Kidney epithelial cell (primary cell): Measurements from ENCODE around the gene NFX1. TPM values are rescaled to one million over a fixed set of nuclear protein-coding genes. Genes with fewer than 3 reads are reported as not detected.

Experiments used
- DNase-seq: peaks from one replicate; pipeline ENCODE4 v3.0.0-alpha.2; 2010; ENCODE audit warnings: low read depth
- H3K27me3 ChIP-seq: 2 replicates; pipeline ENCODE4 v1.6.0; 2011; ENCODE audit warnings: low read length; ENCODE audit not compliant: control insufficient read depth, insufficient read depth
- H3K36me3 ChIP-seq: 2 replicates; pipeline ENCODE4 v1.5.1; 2011; ENCODE audit warnings: low read length; ENCODE audit not compliant: control insufficient read depth, insufficient read depth
- H3K4me3 ChIP-seq: 2 replicates; pipeline ENCODE4 v1.5.1; 2011; ENCODE audit warnings: low read depth, mild to moderate bottlenecking, control low read depth, low read length
- total RNA-seq: library from RNA; depleted of rRNA; stranded (reverse); fragments of >200 nt; gene quantifications from 2 replicates; pipeline ENCODE4 v1.2.3, GENCODE V29; 2015
- TF ChIP-seq, protein P1 (sequence below): IDR thresholded peaks from 2 replicates; pipeline ENCODE4 v1.5.1; 2011; ENCODE audit warnings: mild to moderate bottlenecking, moderate library complexity, low read length, control low read depth, inconsistent platforms; ENCODE audit not compliant: insufficient read depth, poor library complexity, severe bottlenecking

The NFX1 gene
- total RNA-seq, 1 donor from 2014 or later = 24.3 TPM

DNA sequence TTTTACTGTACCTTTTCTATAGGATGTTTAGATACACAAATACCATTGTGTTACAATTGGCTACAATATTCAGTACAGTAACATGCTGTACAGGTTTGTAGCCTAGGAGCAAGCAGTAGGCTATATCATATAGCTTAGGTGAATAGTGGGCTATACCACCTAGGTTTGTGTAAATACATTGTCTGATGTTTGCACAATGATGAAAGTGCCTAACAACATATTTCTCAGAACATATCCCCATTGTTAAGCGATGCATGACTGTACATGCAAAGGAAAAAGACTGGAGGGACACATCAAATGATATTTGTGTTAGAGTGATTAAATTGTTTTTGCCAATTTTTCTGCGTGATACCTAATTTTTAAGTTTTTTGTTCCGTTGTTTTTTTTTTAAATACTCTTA lies 20.2 kb upstream of the NFX1 start:
- no peak for DNase-seq
- Histone ChIP-seq H3K27me3 (no peaks in the 10 kb centered on the region), H3K4me3 (no peak overlapping the region), H3K36me3 (no peaks in the 10 kb centered on the region)
- TF ChIP-seq, protein P1, sequence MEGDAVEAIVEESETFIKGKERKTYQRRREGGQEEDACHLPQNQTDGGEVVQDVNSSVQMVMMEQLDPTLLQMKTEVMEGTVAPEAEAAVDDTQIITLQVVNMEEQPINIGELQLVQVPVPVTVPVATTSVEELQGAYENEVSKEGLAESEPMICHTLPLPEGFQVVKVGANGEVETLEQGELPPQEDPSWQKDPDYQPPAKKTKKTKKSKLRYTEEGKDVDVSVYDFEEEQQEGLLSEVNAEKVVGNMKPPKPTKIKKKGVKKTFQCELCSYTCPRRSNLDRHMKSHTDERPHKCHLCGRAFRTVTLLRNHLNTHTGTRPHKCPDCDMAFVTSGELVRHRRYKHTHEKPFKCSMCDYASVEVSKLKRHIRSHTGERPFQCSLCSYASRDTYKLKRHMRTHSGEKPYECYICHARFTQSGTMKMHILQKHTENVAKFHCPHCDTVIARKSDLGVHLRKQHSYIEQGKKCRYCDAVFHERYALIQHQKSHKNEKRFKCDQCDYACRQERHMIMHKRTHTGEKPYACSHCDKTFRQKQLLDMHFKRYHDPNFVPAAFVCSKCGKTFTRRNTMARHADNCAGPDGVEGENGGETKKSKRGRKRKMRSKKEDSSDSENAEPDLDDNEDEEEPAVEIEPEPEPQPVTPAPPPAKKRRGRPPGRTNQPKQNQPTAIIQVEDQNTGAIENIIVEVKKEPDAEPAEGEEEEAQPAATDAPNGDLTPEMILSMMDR = no peak

DNA sequence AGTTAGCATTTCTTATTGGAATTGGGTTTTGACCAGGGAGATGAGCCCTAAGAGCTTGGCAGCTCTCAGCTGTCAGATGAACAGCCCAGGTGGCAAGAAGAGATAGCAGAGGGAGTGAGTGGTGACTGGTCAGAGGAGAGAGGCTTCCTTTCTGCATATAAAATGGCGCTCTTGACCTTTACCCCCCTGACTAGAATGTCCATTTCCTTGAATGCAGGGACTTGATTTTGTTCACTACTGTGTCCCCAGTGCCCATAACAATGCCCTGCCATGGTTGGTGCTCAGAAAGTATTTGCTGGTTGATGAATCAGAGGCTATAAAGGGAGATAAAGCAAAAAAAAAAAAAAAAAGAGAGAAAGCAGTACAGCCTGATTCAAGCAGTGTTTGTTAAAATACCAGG lies 18.3 kb upstream of the NFX1 start:
- Histone ChIP-seq H3K27me3 (no peaks in the 10 kb centered on the region), H3K4me3 (no peak overlapping the region), H3K36me3 (no peaks in the 10 kb centered on the region)
- TF ChIP-seq, protein P1 = no peak
- DNase-seq = peak; percentile 55

DNA sequence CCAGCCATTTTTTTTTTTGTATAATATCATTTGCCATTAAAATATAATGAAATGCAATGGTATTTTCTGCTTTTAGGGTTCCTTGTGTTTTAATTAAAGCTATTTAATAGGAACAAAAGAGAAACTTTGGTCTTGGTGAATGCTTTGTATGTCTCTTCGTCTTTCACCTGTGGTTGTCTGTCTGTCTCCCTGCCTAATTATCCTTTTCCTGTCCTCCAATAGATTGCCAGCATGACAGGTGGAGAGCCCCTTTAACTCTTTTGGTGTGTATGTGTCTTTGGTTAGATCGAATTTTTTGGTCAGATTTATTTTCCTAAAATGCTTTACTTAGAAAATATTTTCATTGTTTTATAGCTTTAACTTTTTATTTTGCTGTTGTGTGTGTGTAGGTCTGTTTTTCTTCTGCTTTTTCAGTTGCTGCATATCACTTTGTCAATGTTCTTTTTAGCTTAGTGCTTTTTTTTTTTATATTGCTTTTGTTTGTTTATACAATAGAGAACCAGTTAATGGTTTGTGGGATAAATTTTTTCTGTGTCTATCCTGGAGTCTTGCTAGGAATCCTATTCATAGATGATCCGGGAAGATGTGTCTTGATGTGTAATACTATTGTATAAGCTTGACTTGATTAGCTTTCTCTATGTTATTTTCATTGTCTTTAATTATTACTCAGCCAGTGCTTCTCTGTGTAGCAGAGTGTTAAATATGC lies 16.9 kb upstream of the NFX1 start:
- TF ChIP-seq, protein P1 = no peak
- DNase-seq = no peak
- no peak overlapping the region for H3K4me3 ChIP-seq
- H3K36me3 ChIP-seq = no peaks in the 10 kb centered on the region
- H3K27me3 ChIP-seq = no peaks in the 10 kb centered on the region

DNA sequence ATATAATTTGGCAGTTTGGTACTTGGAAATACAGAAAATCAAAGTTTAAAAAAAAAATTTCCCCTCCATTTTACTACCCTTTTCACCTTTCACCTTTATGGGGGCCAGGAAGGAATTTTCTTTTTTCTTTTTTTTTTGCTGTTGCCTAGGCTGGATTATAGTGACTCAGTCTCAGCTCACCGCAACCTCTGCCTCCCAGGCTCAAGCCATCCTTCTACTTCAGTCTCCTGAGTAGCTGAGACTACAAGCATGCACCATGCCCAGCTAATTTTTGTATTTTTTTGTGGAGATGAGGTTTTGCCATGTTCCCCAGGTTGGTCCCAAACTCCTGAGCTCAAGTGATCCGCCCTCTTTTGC lies 16.4 kb upstream of the NFX1 start:
- H3K4me3 ChIP-seq = no peak overlapping the region
- DNase-seq = no peak
- no peaks in the 10 kb centered on the region for H3K36me3 ChIP-seq
- H3K27me3 ChIP-seq = no peaks in the 10 kb centered on the region
- TF ChIP-seq, protein P1 = no peak

DNA sequence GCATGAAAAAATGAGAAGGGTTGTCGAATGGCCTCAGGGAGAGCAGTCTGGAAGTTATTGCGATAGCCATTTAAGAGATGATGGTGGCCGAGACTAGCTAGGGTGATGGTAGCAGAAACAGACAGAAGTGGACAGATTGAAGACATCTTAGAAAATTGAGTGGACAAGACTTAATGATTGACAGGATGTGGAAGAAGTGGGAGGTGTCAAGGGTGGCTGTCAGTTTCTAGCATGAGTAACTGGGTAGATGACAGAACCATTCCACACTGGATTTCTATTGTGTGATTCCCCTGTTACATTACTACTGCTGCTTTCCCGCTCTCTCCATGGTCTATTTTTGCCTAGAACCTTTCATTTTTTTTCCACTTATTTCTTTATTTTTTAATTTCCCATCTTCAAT lies 12.8 kb upstream of the NFX1 start:
- no peak for DNase-seq
- H3K36me3 ChIP-seq = no peaks in the 10 kb centered on the region
- H3K27me3 ChIP-seq = no peaks in the 10 kb centered on the region
- TF ChIP-seq, protein P1 = no peak
- no peak overlapping the region for H3K4me3 ChIP-seq

DNA sequence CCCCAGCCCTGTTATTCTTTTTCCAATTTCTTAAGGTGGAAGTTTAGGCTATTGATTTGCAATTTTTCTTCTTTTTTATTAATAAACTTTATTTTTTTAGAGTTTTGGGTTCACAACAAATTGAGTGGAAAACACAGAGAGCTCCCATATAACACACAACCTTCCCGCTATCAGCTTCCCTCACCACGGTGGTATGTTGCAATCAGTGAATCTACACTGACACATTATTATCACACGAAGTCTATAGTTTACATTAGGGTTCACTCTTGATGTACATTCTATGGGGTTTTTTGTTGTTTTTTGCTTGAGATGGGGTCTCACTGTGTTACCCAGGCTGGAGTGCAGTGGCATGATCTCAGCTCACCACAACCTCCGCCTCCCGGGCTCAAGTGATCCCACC lies 4.8 kb upstream of the NFX1 start:
- TF ChIP-seq, protein P1 = no peak
- H3K4me3 ChIP-seq = no peak overlapping the region
- no peak for DNase-seq
- H3K36me3 ChIP-seq = no peaks in the 10 kb centered on the region
- no peaks in the 10 kb centered on the region for H3K27me3 ChIP-seq
